Liver (tissue), 9 donors: Measurements from ENCODE around the gene DEGS2. TPM values are rescaled to one million over a fixed set of nuclear protein-coding genes. Genes with fewer than 3 reads are reported as not detected.

Source experiments
- DNase-seq: peaks from one replicate; pipeline ENCODE4 v3.0.0-alpha.2; 2017; ENCODE audit warnings: low spot score
- H3K27ac ChIP-seq, 2 donors: one replicate each; pipeline ENCODE4 v1.7.0; 2013; ENCODE audit warnings: inconsistent platforms in 2 of 2, low read length in 2 of 2, control low read depth in 1 of 2, low read depth in 1 of 2, mild to moderate bottlenecking in 1 of 2
- H3K27me3 ChIP-seq, 4 donors: one replicate each; pipeline versions ENCODE4 v1.6.1 to v1.7.0; 2013; ENCODE audit warnings: low read length in 3 of 4, inconsistent platforms in 1 of 4, mild to moderate bottlenecking in 1 of 4, moderate library complexity in 1 of 4; ENCODE audit not compliant: control insufficient read depth in 4 of 4, insufficient read depth in 4 of 4
- H3K36me3 ChIP-seq, 4 donors: one replicate each; pipeline versions ENCODE4 v1.6.1 to v1.7.0; 2013; ENCODE audit warnings: low read length in 3 of 4, mild to moderate bottlenecking in 3 of 4, low read depth in 1 of 4, moderate library complexity in 1 of 4; ENCODE audit not compliant: control insufficient read depth in 4 of 4, insufficient read depth in 3 of 4
- H3K4me1 ChIP-seq, 4 donors: one replicate each; pipeline versions ENCODE4 v1.6.1 to v1.7.0; 2013; ENCODE audit warnings: low read length in 3 of 4, mild to moderate bottlenecking in 3 of 4, moderate library complexity in 1 of 4; ENCODE audit not compliant: control insufficient read depth in 4 of 4, insufficient read depth in 4 of 4
- H3K4me3 ChIP-seq, 3 donors: one replicate each; pipeline versions ENCODE4 v1.6.1 to v1.7.0; 2013; ENCODE audit warnings: low read length in 3 of 3, control low read depth in 1 of 3, low read depth in 1 of 3, mild to moderate bottlenecking in 1 of 3
- H3K9ac ChIP-seq, 2 donors: one replicate each; pipeline ENCODE4 v1.7.0; 2013; ENCODE audit warnings: low read length in 2 of 2, mild to moderate bottlenecking in 2 of 2, moderate library complexity in 2 of 2, control low read depth in 1 of 2, low read depth in 1 of 2
- H3K9me3 ChIP-seq, 4 donors: one replicate each; pipeline versions ENCODE4 v1.6.1 to v1.7.0; 2013; ENCODE audit warnings: low read length in 3 of 4; ENCODE audit not compliant: control insufficient read depth in 4 of 4
- CTCF ChIP-seq: fragments of 150-350 bp; IDR thresholded peaks from 2 replicates; pipeline ENCODE4 v1.5.1; 2017; ENCODE audit warnings: improper control_type of control experiment, low read depth, low read length; ENCODE audit not compliant: missing input control
- EGR1 ChIP-seq, 2 donors: IDR thresholded peaks; 2 replicates each; pipeline ENCODE4 v1.6.1; 2016 to 2018; ENCODE audit warnings: antibody characterized with exemption in 2 of 2, low read depth in 2 of 2
- FOXA1 ChIP-seq: IDR thresholded peaks from 2 replicates; pipeline ENCODE4 v1.6.1; 2016; ENCODE audit warnings: antibody characterized with exemption
- FOXA2 ChIP-seq: IDR thresholded peaks from 2 replicates; pipeline ENCODE4 v1.6.1; 2016; ENCODE audit warnings: antibody characterized with exemption
- GABPA ChIP-seq, 2 donors: IDR thresholded peaks in 1 of 2; conservative IDR thresholded peaks in 1 of 2; 2 replicates each; pipeline ENCODE4 v1.6.1; 2016; ENCODE audit warnings: antibody characterized with exemption in 2 of 2, mild to moderate bottlenecking in 1 of 2, moderate library complexity in 1 of 2
- HNF4A ChIP-seq, 2 donors: conservative IDR thresholded peaks; 2 replicates each; pipeline ENCODE4 v1.6.1; 2016; ENCODE audit warnings: antibody characterized with exemption in 2 of 2, mild to moderate bottlenecking in 2 of 2
- HNF4G ChIP-seq: IDR thresholded peaks from 2 replicates; pipeline ENCODE4 v1.6.1; 2016; ENCODE audit warnings: antibody characterized with exemption
- JUND ChIP-seq, 2 donors: IDR thresholded peaks; 2 replicates each; pipeline ENCODE4 v1.6.1; 2016; ENCODE audit warnings: antibody characterized with exemption in 2 of 2
- NR2F2 ChIP-seq: IDR thresholded peaks from 2 replicates; pipeline ENCODE4 v1.6.1; 2016; ENCODE audit warnings: antibody characterized with exemption
- RAD21 ChIP-seq, 2 donors: IDR thresholded peaks; 2 replicates each; pipeline ENCODE4 v1.6.1; 2016; ENCODE audit warnings: antibody characterized with exemption in 2 of 2, mild to moderate bottlenecking in 2 of 2
- RXRA ChIP-seq, 2 donors: IDR thresholded peaks; 2 replicates each; pipeline ENCODE4 v1.6.1; 2017 to 2018; ENCODE audit warnings: antibody characterized with exemption in 2 of 2, mild to moderate bottlenecking in 1 of 2
- SP1 ChIP-seq: IDR thresholded peaks from 2 replicates; pipeline ENCODE4 v1.6.1; 2018; ENCODE audit warnings: antibody characterized with exemption, mild to moderate bottlenecking
- TAF1 ChIP-seq: conservative IDR thresholded peaks from 2 replicates; pipeline ENCODE4 v1.6.1; 2016; ENCODE audit warnings: antibody characterized with exemption, mild to moderate bottlenecking
- YY1 ChIP-seq: IDR thresholded peaks from 2 replicates; pipeline ENCODE4 v1.6.1; 2016; ENCODE audit warnings: antibody characterized with exemption, mild to moderate bottlenecking
- ZBTB33 ChIP-seq: IDR thresholded peaks from 2 replicates; pipeline ENCODE4 v1.6.1; 2016; ENCODE audit warnings: antibody characterized with exemption
- WGBS: extraction: QIAGEN DNeasy Blood & Tissue Kit; methylation state at CpG from one replicate; pipeline ENCODE4 v1.1.7; 2013; 5-methylcytosine and 5-hydroxymethylcytosine counted together
- polyA plus RNA-seq, 2 donors: library from polyadenylated mRNA; stranded (reverse) in 1 of 2; unstranded in 1 of 2; fragments of 200-250 nt in 1 of 2; fragments of >200 nt in 1 of 2; fragmentation: Nextera tagmentation in 1 of 2; extraction: Ambion mirVana in 1 of 2; gene quantifications; one replicate each; pipeline versions ENCODE4 v1.2.1 to v1.2.3, GENCODE V29; 2013 to 2015
- total RNA-seq, 2 donors: library from RNA; depleted of rRNA; stranded (reverse); fragments of >200 nt; gene quantifications; one replicate each; pipeline ENCODE4 v1.2.3, GENCODE V29; 2014
- TF ChIP-seq, protein P1 (sequence below): IDR thresholded peaks from 2 replicates; pipeline ENCODE4 v1.6.1; 2016; ENCODE audit warnings: antibody characterized with exemption
- TF ChIP-seq, protein P2 (sequence below): IDR thresholded peaks from 2 replicates; pipeline ENCODE4 v1.6.1; 2016; ENCODE audit warnings: antibody characterized with exemption
- TF ChIP-seq, protein P3 (sequence below): IDR thresholded peaks from 2 replicates; pipeline ENCODE4 v1.6.1; 2016; ENCODE audit warnings: antibody characterized with exemption, mild to moderate bottlenecking
- donor health status: healthy.
- donor health status: healthy.
- donor health status: healthy.
- donor health status: healthy.
- donor health status: healthy.

DEGS2 gene
- total and polyA plus RNA-seq, 4 donors = 0.13 to 0.42 (median 0.27) TPM

DNA sequence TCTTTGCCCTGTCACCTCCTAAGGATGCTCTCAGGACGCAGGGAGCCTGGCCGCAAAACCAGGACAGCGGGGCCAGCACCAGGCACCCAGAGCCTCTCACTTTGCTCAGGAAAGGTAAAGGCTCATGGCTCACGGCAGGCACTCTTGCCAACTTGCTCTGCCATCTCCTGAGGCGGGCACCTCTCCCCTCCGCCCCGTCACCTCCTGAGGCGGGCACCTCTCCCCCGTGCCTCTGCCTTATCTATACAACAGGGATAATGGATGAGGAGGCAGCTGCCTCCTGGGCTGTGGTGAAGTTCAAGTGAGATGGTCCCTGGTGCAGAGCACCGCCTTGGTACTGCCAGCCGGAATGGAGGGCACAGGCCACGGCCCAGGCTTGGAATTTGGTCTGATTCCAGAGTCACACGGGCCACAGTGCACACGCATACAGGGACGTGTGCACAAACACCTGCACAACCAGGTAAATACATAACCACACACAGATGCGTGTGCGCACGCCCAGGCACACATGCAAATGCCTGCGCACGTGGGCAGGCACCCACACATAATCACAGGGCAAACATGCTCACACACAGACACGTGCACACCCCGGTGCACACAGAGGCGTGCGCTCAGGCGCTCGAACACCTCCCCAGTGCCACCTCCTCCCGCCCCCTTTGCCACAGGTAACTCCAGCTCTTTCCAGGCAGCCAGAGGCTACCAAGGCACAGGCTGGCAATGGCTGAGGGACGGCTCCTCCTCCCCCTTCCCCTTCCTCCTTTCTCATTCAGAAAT lies 11.6 kb downstream of the DEGS2 start:
- H3K27me3 ChIP-seq = no peaks in the 10 kb centered on the region
- H3K4me3 ChIP-seq = no peak overlapping the region
- no peaks in the 10 kb centered on the region for H3K36me3 ChIP-seq
- H3K4me1 ChIP-seq = peaks cover 2 to 14% (median 6%) of the 10 kb centered on the region in 4 donors
- no peak overlapping the region for H3K27ac ChIP-seq
- TF ChIP-seq ZBTB33 (no peak), NR2F2 (no peak), CTCF (no peak), FOXA2 (no peak), RAD21 (IDR thresholded peaks at IDR 0.05) (no peak), HNF4G (no peak), TAF1 (no peak), YY1 (no peak), FOXA1 (no peak), JUND (IDR thresholded peaks at IDR 0.05) (no peak), GABPA (IDR thresholded peaks at IDR 0.05 in 1 of 2, conservative IDR thresholded peaks at IDR 0.05 in 1 of 2) (no peak), EGR1 (IDR thresholded peaks at IDR 0.05; ENCODE audit: low read depth in 2 of 2) (no peak), SP1 (no peak), RXRA (IDR thresholded peaks at IDR 0.05) (no peak), HNF4A (conservative IDR thresholded peaks at IDR 0.05) (no peak)
- TF ChIP-seq, protein P1, sequence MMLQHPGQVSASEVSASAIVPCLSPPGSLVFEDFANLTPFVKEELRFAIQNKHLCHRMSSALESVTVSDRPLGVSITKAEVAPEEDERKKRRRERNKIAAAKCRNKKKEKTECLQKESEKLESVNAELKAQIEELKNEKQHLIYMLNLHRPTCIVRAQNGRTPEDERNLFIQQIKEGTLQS = no peak
- TF ChIP-seq, protein P2, sequence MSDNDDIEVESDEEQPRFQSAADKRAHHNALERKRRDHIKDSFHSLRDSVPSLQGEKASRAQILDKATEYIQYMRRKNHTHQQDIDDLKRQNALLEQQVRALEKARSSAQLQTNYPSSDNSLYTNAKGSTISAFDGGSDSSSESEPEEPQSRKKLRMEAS = no peak
- TF ChIP-seq, protein P3, sequence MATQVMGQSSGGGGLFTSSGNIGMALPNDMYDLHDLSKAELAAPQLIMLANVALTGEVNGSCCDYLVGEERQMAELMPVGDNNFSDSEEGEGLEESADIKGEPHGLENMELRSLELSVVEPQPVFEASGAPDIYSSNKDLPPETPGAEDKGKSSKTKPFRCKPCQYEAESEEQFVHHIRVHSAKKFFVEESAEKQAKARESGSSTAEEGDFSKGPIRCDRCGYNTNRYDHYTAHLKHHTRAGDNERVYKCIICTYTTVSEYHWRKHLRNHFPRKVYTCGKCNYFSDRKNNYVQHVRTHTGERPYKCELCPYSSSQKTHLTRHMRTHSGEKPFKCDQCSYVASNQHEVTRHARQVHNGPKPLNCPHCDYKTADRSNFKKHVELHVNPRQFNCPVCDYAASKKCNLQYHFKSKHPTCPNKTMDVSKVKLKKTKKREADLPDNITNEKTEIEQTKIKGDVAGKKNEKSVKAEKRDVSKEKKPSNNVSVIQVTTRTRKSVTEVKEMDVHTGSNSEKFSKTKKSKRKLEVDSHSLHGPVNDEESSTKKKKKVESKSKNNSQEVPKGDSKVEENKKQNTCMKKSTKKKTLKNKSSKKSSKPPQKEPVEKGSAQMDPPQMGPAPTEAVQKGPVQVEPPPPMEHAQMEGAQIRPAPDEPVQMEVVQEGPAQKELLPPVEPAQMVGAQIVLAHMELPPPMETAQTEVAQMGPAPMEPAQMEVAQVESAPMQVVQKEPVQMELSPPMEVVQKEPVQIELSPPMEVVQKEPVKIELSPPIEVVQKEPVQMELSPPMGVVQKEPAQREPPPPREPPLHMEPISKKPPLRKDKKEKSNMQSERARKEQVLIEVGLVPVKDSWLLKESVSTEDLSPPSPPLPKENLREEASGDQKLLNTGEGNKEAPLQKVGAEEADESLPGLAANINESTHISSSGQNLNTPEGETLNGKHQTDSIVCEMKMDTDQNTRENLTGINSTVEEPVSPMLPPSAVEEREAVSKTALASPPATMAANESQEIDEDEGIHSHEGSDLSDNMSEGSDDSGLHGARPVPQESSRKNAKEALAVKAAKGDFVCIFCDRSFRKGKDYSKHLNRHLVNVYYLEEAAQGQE = no peak
- H3K9ac ChIP-seq = no peak overlapping the region
- no peak for DNase-seq
- H3K9me3 ChIP-seq = no peaks in the 10 kb centered on the region
- WGBS = 72% methylated on average over 28 of the region's 28 CpGs
